MCF 10A (cell line): ENCODE measurements around the gene CYP27C1. TPM values are rescaled to one million over a fixed set of nuclear protein-coding genes. Genes with fewer than 3 reads are reported as not detected.
A peak's percentile ranks its signal among the peaks of the same experiment; 100 is the strongest.
"Not testable (repeated sequence)": the region's sequence is repeated elsewhere in the genome, so short reads cannot be mapped to it uniquely, and the experiment has no call there.

Source experiments
- BruUV-seq: library from RNA; stranded (reverse); fragments of 400-500 nt; replicated peaks from 2 replicates; lab custom pipeline; 2021; lab: Mats Ljungman, UMichigan
- CTCF ChIA-PET: fragments of 300-600 bp; sonication (Branson Sonifier 250); formaldehyde crosslinking; extraction: SDS; loops from one replicate; lab custom pipeline; 2021; ENCODE audit warnings: antibody characterized with exemption, inconsistent platforms; lab: Yijun Ruan, JAX
- POLR2A ChIA-PET: fragments of 300-600, 350-650 bp; sonication (Branson Sonifier 250); formaldehyde crosslinking; extraction: SDS; loops from one replicate; lab custom pipeline; 2020; ENCODE audit warnings: antibody characterized with exemption, inconsistent platforms; lab: Yijun Ruan, JAX
- DNase-seq: peaks from one replicate; pipeline ENCODE4 v3.0.0-alpha.2; 2018; ENCODE audit not compliant: unreplicated experiment
- H3K27ac Mint-ChIP-seq: one replicate; pipeline ENCODE4 v1.8.0; 2022; ENCODE audit warnings: mild to moderate bottlenecking, low read depth, mixed read lengths; ENCODE audit not compliant: unreplicated experiment
- H3K27me3 Mint-ChIP-seq: one replicate; pipeline ENCODE4 v1.8.0; 2022; ENCODE audit warnings: mixed read lengths; ENCODE audit not compliant: insufficient read depth, unreplicated experiment
- H3K36me3 Mint-ChIP-seq: one replicate; pipeline ENCODE4 v1.8.0; 2022; ENCODE audit warnings: mild to moderate bottlenecking, moderate library complexity, mixed read lengths; ENCODE audit not compliant: insufficient read depth, unreplicated experiment
- H3K4me1 Mint-ChIP-seq: one replicate; pipeline ENCODE4 v1.8.0; 2022; ENCODE audit warnings: mixed read lengths; ENCODE audit not compliant: insufficient read depth, unreplicated experiment
- H3K4me3 Mint-ChIP-seq: one replicate; pipeline ENCODE4 v1.8.0; 2022; ENCODE audit warnings: mild to moderate bottlenecking, moderate library complexity, mixed read lengths; ENCODE audit not compliant: unreplicated experiment
- H3K9me3 Mint-ChIP-seq: one replicate; pipeline ENCODE4 v1.8.0; 2022; ENCODE audit warnings: mixed read lengths; ENCODE audit not compliant: unreplicated experiment
- intact Hi-C: fragments of 100-400 bp; cut with micrococcal nuclease; formaldehyde crosslinking; loops from 2 replicates; pipeline ENCODE4 v1.14.1; 2022
- total RNA-seq: library from RNA; stranded (reverse); gene quantifications from 2 replicates; pipeline ENCODE4 v1.2.3, GENCODE V29; 2022
- TF ChIP-seq, protein P1 (sequence below): fragments of 200-600 bp; IDR thresholded peaks from one replicate; pipeline ENCODE4 v1.8.0; 2022; ENCODE audit warnings: antibody characterized with exemption, mild to moderate bottlenecking; ENCODE audit not compliant: unreplicated experiment

The CYP27C1 gene
- total RNA-seq, 1 experiment from 2014 or later, result not detected

DNA sequence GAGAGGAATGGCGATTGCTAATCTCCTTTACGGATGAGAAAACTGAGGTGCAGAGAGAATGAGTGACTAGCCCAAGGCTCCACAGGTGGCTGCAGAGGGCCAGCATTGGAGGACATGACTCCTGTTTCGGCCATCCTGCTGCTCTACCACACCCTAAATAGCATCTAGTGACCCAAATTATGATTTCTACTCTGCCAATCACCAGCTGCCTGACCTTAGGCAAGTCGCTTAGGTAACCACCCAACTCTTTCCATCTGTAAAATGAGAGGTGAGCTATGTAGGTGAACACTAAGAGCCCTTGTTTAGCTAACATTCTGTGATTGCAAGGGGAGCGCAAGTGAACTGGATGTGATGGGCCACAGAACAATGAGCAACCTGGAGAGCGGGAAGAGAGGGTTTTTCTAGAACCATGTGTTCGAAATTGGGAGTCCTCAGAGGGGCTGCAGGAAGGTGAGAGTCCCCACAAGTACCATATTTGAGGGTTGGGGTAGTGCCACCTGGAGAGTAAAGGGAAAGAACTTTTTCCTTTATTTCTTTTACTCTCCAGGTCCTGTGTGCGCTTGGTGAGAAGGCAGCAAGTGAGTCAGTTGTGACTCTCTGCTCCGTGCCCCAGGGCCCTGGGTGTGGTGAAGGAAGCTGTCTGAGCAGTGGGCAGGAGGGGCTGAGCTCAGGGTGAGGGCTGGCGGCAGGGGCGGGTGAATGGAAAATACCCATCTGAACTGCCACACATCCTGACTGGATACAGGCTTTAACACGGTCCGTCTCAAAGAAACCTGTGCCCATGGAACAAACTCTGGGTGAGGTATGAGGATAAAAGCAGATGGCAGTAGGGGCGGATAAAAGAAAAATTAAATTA lies 2.4 kb downstream of the CYP27C1 start:
- no peaks in the 10 kb centered on the region for H3K36me3 Mint-ChIP-seq
- CTCF ChIA-PET, result interaction anchor here (0.6 to 1.6 kb wide), 5 partner anchors 9 to 690 kb away, joined by 3 to 4 read pairs (median 3); no protein-coding TSS in a partner anchor
- no peaks in the 10 kb centered on the region for H3K27me3 Mint-ChIP-seq
- intact Hi-C loops, result no loop called here
- peaks cover 12% of the 10 kb centered on the region for H3K4me1 Mint-ChIP-seq
- H3K4me3 Mint-ChIP-seq, result peak overlapping the region; percentile 74
- H3K9me3 Mint-ChIP-seq, result no peaks in the 10 kb centered on the region
- POLR2A ChIA-PET, result interaction anchor here (0.7 to 2.2 kb wide), 5 partner anchors 21 to 309 kb away, joined by 3 to 11 read pairs (median 4); partner anchors contain the start of genes BIN1, ERCC3 and IWS1
- TF ChIP-seq, protein P1, sequence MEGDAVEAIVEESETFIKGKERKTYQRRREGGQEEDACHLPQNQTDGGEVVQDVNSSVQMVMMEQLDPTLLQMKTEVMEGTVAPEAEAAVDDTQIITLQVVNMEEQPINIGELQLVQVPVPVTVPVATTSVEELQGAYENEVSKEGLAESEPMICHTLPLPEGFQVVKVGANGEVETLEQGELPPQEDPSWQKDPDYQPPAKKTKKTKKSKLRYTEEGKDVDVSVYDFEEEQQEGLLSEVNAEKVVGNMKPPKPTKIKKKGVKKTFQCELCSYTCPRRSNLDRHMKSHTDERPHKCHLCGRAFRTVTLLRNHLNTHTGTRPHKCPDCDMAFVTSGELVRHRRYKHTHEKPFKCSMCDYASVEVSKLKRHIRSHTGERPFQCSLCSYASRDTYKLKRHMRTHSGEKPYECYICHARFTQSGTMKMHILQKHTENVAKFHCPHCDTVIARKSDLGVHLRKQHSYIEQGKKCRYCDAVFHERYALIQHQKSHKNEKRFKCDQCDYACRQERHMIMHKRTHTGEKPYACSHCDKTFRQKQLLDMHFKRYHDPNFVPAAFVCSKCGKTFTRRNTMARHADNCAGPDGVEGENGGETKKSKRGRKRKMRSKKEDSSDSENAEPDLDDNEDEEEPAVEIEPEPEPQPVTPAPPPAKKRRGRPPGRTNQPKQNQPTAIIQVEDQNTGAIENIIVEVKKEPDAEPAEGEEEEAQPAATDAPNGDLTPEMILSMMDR, result no peak
- peak overlapping the region; percentile 9 for H3K27ac Mint-ChIP-seq
- DNase-seq, result peak; percentile 90
- no TSS peak for BruUV-seq

DNA sequence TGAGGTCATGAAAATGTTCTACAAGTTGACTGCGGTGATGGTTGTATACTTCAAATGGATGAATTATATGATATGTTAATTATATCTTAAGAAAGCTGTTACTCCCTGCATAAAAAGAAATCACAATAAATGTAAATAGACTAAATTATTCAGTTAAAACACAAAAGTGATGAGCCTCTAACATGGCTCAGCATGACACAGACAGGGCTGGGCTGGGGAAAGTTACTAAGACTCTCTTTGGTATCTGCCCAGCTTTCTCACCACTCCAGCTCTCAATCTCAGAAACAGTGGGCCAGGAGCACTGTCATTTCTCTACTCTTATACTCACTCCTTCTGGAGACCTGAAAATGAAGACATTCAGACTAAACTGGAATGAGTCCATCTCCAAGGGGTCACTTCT lies 3.5 kb downstream of the CYP27C1 start:
- no TSS peak for BruUV-seq
- Mint-ChIP-seq H3K27me3 (no peaks in the 10 kb centered on the region), H3K4me3 (no peak overlapping the region), H3K27ac (no peak overlapping the region), H3K4me1 (peaks cover 12% of the 10 kb centered on the region), H3K36me3 (no peaks in the 10 kb centered on the region), H3K9me3 (no peaks in the 10 kb centered on the region)
- no peak for DNase-seq
- ChIA-PET CTCF (interaction anchor here (0.6 to 1.6 kb wide), 3 partner anchors 8 to 92 kb away, joined by 3 to 4 read pairs (median 3); no protein-coding TSS in a partner anchor), POLR2A (interaction anchor here (2.2 kb wide), 1 partner anchor 77 kb away, joined by 11 read pairs; the partner anchor contains the start of gene ERCC3)
- intact Hi-C loops, result no loop called here
- TF ChIP-seq, protein P1, result no peak

DNA sequence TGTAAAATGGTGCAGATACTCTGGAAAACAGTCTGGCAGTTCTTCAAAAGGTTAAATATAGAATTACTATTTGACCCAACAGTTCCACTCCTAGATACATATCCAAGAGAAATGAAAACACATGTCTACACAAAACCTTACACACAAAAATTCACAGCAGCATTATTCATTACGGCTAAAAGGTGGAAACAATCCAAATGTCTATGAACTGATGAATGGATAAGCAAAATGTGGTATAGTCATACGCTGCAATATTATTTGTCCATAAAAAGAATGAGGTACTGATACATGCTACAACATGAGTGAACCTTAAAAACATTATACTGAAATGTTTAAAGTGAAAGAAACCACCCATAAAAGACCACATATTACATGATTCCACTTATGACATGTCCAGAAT lies 4.0 kb downstream of the CYP27C1 start:
- Mint-ChIP-seq H3K27me3 (no peaks in the 10 kb centered on the region), H3K36me3 (no peaks in the 10 kb centered on the region), H3K4me1 (peaks cover 12% of the 10 kb centered on the region), H3K9me3 (no peaks in the 10 kb centered on the region), H3K4me3 (no peak overlapping the region), H3K27ac (no peak overlapping the region)
- POLR2A ChIA-PET, result interaction anchor here (2.2 kb wide), 1 partner anchor 78 kb away, joined by 11 read pairs; the partner anchor contains the start of gene ERCC3
- TF ChIP-seq, protein P1, result no peak
- CTCF ChIA-PET, result no interaction called here
- intact Hi-C loops, result no loop called here
- BruUV-seq, result no TSS peak
- DNase-seq, result no peak

DNA sequence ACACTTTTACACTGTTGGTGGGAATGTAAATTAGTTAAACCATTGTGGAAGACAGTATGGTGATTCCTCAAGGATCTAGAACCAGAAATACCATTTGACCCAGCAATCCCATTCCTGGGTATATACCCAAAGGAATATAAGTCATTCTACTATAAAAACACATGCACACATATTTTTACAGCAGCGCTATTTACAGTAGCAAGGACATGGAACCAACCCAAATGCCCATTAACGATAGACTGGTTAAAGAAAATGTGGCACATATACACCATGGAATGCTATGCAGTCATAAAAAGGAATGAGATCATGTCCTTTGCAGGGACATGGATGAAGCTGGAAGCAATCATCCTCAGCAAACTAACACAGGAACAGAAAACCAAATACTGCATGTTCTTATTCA lies 5.9 kb downstream of the CYP27C1 start:
- peaks cover 12% of the 10 kb centered on the region for H3K4me1 Mint-ChIP-seq
- POLR2A ChIA-PET, intact Hi-C loops, H3K27me3 Mint-ChIP-seq, H3K36me3 Mint-ChIP-seq, DNase-seq, H3K27ac Mint-ChIP-seq, H3K4me3 Mint-ChIP-seq, BruUV-seq, CTCF ChIA-PET, H3K9me3 Mint-ChIP-seq: not testable (repeated sequence)
